ENCODE measurements around the gene CCDC6.

DNA sequence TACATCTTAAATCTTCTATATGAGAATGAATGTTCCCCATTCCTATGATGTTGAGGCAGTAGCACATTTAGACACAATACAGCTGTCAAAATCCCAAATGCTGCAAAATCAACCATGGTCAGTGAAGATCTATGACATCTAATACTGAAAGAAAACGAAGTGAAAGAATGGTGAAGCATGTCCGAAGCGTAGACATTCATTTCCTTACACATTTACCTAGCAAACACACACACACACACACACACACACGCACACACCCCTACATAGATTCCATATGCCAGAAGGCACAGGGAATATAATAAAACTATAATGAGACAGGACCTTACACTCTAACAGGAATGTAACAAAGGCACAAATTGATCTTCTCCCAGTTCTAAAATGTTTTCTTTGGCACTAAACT is 32.5 kb downstream of the CCDC6 start:
- TF ChIP-seq KDM5B (IDR thresholded peaks at IDR 0.05; ENCODE audit: insufficient replicate concordance, low read depth, low read length) (no peak), ZBTB17 (CRISPR knock-in tag; IDR thresholded peaks at IDR 0.05) (no peak), POLR2AphosphoS5 (IDR thresholded peaks at IDR 0.05; ENCODE audit: control insufficient read depth, insufficient read depth, low read depth, low read length) (no peak)
